HG02642 (cell line): ENCODE measurements around the gene LENG9.

Experiments used
- ATAC-seq: cut with Tn5 transposase; IDR thresholded peaks from one replicate; pipeline ENCODE4 v1.9.1; 2021; ENCODE audit warnings: mild to moderate bottlenecking; ENCODE audit not compliant: unreplicated experiment, poor library complexity

Gene LENG9

GRCh38 chr19:54444737-54445136, 18.8 kb downstream of the LENG9 start:
- ATAC-seq, result no peak

- no peak for ATAC-seq
Observed at GRCh38 chr19:54440641-54441040, 22.9 kb downstream of the LENG9 start.

GRCh38 chr19:54439174-54439851, 24.3 kb downstream of the LENG9 start:
- no peak for ATAC-seq

GRCh38 chr19:54436628-54437252, 26.8 kb downstream of the LENG9 start:
- ATAC-seq, result no peak

GRCh38 chr19:54436031-54436523, 27.5 kb downstream of the LENG9 start:
- no peak for ATAC-seq

GRCh38 chr19:54435551-54436016, 28.0 kb downstream of the LENG9 start:
- no peak for ATAC-seq

GRCh38 chr19:54434873-54435214, 28.7 kb downstream of the LENG9 start:
- ATAC-seq, result no peak

GRCh38 chr19:54434112-54434872, 29.3 kb downstream of the LENG9 start:
- ATAC-seq, result no peak

- no peak for ATAC-seq
Observed at GRCh38 chr19:54433697-54434096, 29.9 kb downstream of the LENG9 start.

- no peak for ATAC-seq
Observed at GRCh38 chr19:54432144-54432738, 31.3 kb downstream of the LENG9 start.

GRCh38 chr19:54431255-54431838, 32.2 kb downstream of the LENG9 start:
- no peak for ATAC-seq

- no peak for ATAC-seq
Observed at GRCh38 chr19:54430306-54431254, 33.0 kb downstream of the LENG9 start.

GRCh38 chr19:54429545-54430227, 33.9 kb downstream of the LENG9 start:
- no peak for ATAC-seq

GRCh38 chr19:54429176-54429495, 34.4 kb downstream of the LENG9 start:
- no peak for ATAC-seq

- ATAC-seq, result no peak
Observed at GRCh38 chr19:54428323-54429175, 35.0 kb downstream of the LENG9 start.

- ATAC-seq, result no peak
Observed at GRCh38 chr19:54427586-54427985, 36.0 kb downstream of the LENG9 start.

- ATAC-seq, result no peak
Observed at GRCh38 chr19:54426291-54426931, 37.2 kb downstream of the LENG9 start.

GRCh38 chr19:54425382-54425723, 38.2 kb downstream of the LENG9 start:
- ATAC-seq, result no peak
